Vagina (tissue), 2 donors: ENCODE results near the gene SLC40A1.

Experiments used
- CTCF ChIP-seq, 3 experiments: fragments of 450-650 bp in 2 of 3; fragments of 200-600 bp in 1 of 3; sonication (generic) in 1 of 3; IDR thresholded peaks; one replicate each; pipeline ENCODE4 v1.5.1; 2017 to 2019; ENCODE audit warnings: antibody characterized with exemption in 3 of 3, mild to moderate bottlenecking in 2 of 3, moderate library complexity in 2 of 3
- POLR2A ChIP-seq, 2 donors: fragments of 450-650 bp; IDR thresholded peaks; one replicate each; pipeline ENCODE4 v1.6.1; 2017; ENCODE audit warnings: antibody characterized with exemption in 2 of 2, mild to moderate bottlenecking in 2 of 2, moderate library complexity in 2 of 2

DNA sequence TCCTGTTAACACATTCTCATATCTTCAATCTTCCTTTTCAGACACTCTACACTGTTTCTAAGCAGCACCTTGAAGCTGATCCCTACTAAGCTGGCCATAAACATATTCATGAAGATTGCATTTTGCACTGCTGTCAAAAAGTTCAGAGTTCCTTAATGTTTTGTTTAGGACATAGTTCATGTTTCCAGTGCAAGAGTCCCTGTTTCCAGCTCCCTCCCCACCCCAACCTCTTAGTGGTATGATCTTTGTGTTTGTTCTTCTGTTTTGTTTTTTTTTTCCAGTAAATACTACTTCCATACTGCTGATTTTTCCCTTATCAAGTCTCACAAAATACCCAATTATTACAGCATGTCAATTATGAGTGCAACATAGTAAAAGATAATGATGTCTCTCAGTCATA, 4.1 kb upstream of the SLC40A1 start:
- no peak for TF ChIP-seq POLR2A (IDR thresholded peaks at IDR 0.05)
- no peak for TF ChIP-seq CTCF (IDR thresholded peaks at IDR 0.05)
